ENCODE data around the gene LGMN. TPM values are rescaled to one million over a fixed set of nuclear protein-coding genes. Genes with fewer than 3 reads are reported as not detected.

The LGMN gene
- total and polyA plus RNA-seq, 11 donors, result 78.8 to 327 (median 108) TPM

DNA sequence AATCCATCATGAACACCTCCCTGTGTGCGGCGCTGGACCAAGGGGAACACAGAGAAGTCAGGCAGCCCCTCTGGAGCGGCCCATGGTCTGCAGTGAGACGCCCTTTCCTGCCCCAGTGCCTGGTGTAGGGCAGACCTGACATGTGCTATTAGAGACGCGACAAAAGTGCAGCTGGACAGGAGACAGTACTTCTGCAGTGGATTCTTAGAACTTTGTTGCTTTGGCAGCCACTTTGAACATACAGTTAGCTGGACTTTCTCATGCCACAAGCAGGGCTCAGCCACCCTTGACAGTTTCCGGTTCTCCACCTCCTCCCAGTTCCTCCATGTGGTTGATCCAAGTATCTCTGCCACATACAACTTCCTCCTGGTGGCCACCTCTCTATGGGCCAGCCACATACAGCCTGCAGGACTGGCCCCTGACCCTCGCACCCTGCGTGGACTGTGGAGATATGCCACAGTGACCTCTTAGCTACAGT lies 45.9 kb downstream of the LGMN start:
- peaks cover 0 to 35% (median 0%) of the 10 kb centered on the region in 12 donors for H3K4me1 ChIP-seq
- TF ChIP-seq CTCF (IDR thresholded peaks at IDR 0.05), result no peak
- no peak for TF ChIP-seq POLR2A (IDR thresholded peaks at IDR 0.05)
- H3K27me3 ChIP-seq, result no peaks in the 10 kb centered on the region
- H3K36me3 ChIP-seq, result peaks cover 0 to 44% (median 41%) of the 10 kb centered on the region in 9 donors
- H3K9me3 ChIP-seq, result no peaks in the 10 kb centered on the region
- ATAC-seq, result peak in 3 of 4 donors; percentile 38 to 66 (median 64)
- intact Hi-C loops (cut with DNase I), result no loop called here
- DNase-seq, result no peak
- 84 to 88% (median 86%) methylated on average over 9 of the region's 9 CpGs for WGBS, 4 donors
- peak overlapping the region in 1 of 12 donors; percentile 61 for H3K27ac ChIP-seq
- no peak overlapping the region for H3K4me3 ChIP-seq

DNA sequence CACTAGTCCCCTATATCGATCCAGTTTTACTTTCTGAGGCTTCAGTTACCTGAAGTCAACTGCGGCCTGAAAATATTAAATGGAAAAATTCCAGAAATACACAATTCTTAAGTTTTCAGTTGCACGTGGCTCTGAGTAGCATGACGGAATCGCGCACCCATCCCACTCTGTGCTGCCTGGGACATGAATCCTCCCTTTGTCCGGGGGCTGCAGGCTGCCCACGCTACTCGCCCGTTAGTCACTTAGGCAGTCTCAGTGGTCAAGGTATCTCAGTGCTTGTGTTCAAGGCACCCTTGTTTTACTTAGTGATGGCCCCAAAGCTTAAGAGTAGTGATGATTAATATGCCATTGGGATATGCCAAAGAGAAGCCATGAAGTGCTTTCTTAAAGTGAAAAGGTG lies 46.6 kb downstream of the LGMN start:
- DNase-seq, result no peak
- no peak for TF ChIP-seq CTCF (IDR thresholded peaks at IDR 0.05)
- no peak for TF ChIP-seq POLR2A (IDR thresholded peaks at IDR 0.05)
- Histone ChIP-seq H3K4me1 (peaks cover 0 to 40% (median 0%) of the 10 kb centered on the region in 12 donors), H3K36me3 (peaks cover 0 to 37% (median 34%) of the 10 kb centered on the region in 9 donors), H3K4me3 (no peak overlapping the region), H3K27me3 (no peaks in the 10 kb centered on the region), H3K9me3 (no peaks in the 10 kb centered on the region), H3K27ac (peak overlapping the region in 1 of 12 donors; percentile 61)
- WGBS, 4 donors, result 93 to 95% (median 93%) methylated on average over 10 of the region's 10 CpGs
- ATAC-seq, result no peak
- intact Hi-C loops (cut with DNase I), result no loop called here

GRCh38 chr14:92698393-92698792 lies 50.0 kb downstream of the LGMN start:
- intact Hi-C loops (cut with DNase I), result no loop called here
- ATAC-seq, result no peak

GRCh38 chr14:92696366-92696765 lies 52.1 kb downstream of the LGMN start:
- DNase-seq (no peak), ATAC-seq (no peak)
- Histone ChIP-seq H3K4me3 (no peak overlapping the region), H3K27ac (no peak overlapping the region), H3K9me3 (no peaks in the 10 kb centered on the region), H3K4me1 (peaks cover 5 to 43% (median 16%) of the 10 kb centered on the region in 12 donors), H3K27me3 (no peaks in the 10 kb centered on the region), H3K36me3 (no peaks in the 10 kb centered on the region)
- no peak for TF ChIP-seq CTCF (IDR thresholded peaks at IDR 0.05)
- no peak for TF ChIP-seq POLR2A (IDR thresholded peaks at IDR 0.05)
- 77 to 87% (median 87%) methylated on average over 4 of the region's 4 CpGs for WGBS, 4 donors
- intact Hi-C loops (cut with DNase I), result no loop called here

More at GRCh38 chr14:92698393-92698792, 50.0 kb downstream of the LGMN start:
- H3K27me3 ChIP-seq, result no peaks in the 10 kb centered on the region
- peaks cover 0 to 35% (median 2%) of the 10 kb centered on the region in 12 donors for H3K4me1 ChIP-seq
- no peaks in the 10 kb centered on the region for H3K9me3 ChIP-seq
- no peak overlapping the region for H3K4me3 ChIP-seq
- H3K27ac ChIP-seq, result no peak overlapping the region
- H3K36me3 ChIP-seq, result peaks cover 0 to 4% (median 3%) of the 10 kb centered on the region in 9 donors
- TF ChIP-seq CTCF (IDR thresholded peaks at IDR 0.05), result no peak
- no peak for TF ChIP-seq POLR2A (IDR thresholded peaks at IDR 0.05)
- DNase-seq, result no peak
